Neural crest cell (in vitro differentiated cells): ENCODE data around the gene GRIN3B. TPM values are rescaled to one million over a fixed set of nuclear protein-coding genes. Genes with fewer than 3 reads are reported as not detected.

Experiments
- DNase-seq: peaks from one replicate; pipeline ENCODE4 v3.0.0; 2021; ENCODE audit warnings: low read depth, mixed read lengths, low spot score
- H3K27ac Mint-ChIP-seq: one replicate; pipeline ENCODE4 v1.8.0; 2021; ENCODE audit warnings: mild to moderate bottlenecking, mixed read lengths; ENCODE audit not compliant: unreplicated experiment
- H3K27me3 Mint-ChIP-seq: 2 replicates; pipeline ENCODE4 v1.8.0; 2021; ENCODE audit warnings: low read depth, mild to moderate bottlenecking, mixed read lengths
- H3K36me3 Mint-ChIP-seq: 2 replicates; pipeline ENCODE4 v1.8.0; 2021; ENCODE audit warnings: low read depth, mild to moderate bottlenecking, mixed read lengths
- H3K4me1 Mint-ChIP-seq: 2 replicates; pipeline ENCODE4 v1.8.0; 2021; ENCODE audit warnings: mixed read lengths
- H3K4me3 Mint-ChIP-seq: one replicate; pipeline ENCODE4 v1.8.0; 2021; ENCODE audit warnings: mild to moderate bottlenecking, mixed read lengths
- H3K9me3 Mint-ChIP-seq: 2 replicates; pipeline ENCODE4 v1.8.0; 2021; ENCODE audit warnings: mixed read lengths
- total RNA-seq: library from RNA; stranded (reverse); gene quantifications from 2 replicates; pipeline ENCODE4 v1.2.1, GENCODE V29; 2021
- TF ChIP-seq, protein P1 (sequence below): fragments of 200-600 bp; sonication (generic); conservative IDR thresholded peaks from 2 replicates; pipeline ENCODE4 v1.5.0; 2021; ENCODE audit warnings: antibody characterized with exemption, mild to moderate bottlenecking

GRIN3B gene
- total RNA-seq, 1 donor from 2014 or later, result 0.12 TPM

DNA sequence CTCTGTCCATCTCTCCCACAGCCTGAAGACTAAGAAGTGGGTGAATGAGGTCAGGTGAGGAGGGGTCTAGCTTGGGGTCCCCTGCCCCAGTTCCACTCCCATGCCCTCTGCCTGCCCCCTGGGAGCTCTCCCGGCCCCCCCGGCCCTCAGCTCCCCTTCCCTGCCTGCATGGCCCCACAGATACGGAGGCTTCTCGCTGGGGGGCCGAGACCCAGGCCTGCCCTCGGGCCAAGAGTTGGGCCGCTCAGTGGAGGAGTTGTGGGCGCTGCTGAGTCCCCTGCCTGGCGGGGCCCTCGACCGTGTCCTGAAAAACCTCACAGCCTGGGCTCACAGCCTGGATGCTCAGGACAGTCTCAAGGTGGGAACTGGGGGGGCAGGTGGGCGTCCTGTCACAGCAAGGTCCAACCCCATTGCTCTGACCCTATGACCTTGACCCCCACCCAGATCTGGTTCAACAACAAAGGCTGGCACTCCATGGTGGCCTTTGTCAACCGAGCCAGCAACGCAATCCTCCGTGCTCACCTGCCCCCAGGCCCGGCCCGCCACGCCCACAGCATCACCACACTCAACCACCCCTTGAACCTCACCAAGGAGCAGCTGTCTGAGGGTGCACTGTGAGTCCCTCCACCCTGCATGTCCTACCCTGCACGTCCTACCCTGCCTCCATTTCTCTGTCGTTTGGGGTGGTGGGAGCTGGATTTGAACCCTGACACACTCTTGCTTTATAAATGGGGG is 55.8 kb downstream of the GRIN3B start:
- Mint-ChIP-seq H3K36me3 (no peaks in the 10 kb centered on the region), H3K4me1 (peaks cover 8% of the 10 kb centered on the region), H3K27me3 (no peaks in the 10 kb centered on the region), H3K9me3 (no peaks in the 10 kb centered on the region), H3K4me3 (no peak overlapping the region), H3K27ac (no peak overlapping the region)
- no peak for DNase-seq
- TF ChIP-seq, protein P1, sequence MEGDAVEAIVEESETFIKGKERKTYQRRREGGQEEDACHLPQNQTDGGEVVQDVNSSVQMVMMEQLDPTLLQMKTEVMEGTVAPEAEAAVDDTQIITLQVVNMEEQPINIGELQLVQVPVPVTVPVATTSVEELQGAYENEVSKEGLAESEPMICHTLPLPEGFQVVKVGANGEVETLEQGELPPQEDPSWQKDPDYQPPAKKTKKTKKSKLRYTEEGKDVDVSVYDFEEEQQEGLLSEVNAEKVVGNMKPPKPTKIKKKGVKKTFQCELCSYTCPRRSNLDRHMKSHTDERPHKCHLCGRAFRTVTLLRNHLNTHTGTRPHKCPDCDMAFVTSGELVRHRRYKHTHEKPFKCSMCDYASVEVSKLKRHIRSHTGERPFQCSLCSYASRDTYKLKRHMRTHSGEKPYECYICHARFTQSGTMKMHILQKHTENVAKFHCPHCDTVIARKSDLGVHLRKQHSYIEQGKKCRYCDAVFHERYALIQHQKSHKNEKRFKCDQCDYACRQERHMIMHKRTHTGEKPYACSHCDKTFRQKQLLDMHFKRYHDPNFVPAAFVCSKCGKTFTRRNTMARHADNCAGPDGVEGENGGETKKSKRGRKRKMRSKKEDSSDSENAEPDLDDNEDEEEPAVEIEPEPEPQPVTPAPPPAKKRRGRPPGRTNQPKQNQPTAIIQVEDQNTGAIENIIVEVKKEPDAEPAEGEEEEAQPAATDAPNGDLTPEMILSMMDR, result no peak

DNA sequence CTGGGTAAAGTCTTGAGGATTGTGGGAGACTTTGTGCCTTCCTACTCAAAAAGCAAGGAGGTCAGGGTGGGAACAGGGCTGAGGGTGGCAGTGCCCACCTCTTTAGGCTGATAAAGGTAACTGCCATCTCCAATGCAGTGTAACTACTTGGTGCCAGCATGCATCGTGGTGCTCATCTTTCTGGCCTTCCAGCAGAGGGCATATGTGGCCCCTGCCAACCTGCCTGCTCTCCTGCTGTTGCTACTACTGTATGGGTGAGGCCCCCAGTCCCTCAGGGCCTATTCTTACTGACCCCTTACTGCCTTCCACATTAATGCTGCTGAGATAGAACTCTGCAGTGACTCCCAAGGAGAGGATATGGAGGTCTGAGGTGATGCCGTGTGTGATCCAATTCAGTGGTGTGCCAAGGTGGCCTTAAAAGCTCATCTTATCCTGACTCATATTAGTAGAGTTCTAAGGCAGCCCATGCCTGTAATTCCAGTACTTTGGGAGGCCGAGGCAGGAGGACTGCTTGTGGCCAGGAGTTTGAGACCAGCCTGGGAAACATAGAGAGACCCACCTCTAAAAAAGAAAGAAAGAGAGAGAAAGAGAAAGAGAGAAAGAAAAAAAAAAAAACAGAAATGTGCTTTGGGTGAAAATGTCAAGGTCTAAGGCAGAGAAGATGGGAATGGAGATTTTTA is 57.1 kb downstream of the GRIN3B start:
- DNase-seq, result no peak
- TF ChIP-seq, protein P1, result no peak
- no peaks in the 10 kb centered on the region for H3K27me3 Mint-ChIP-seq

DNA sequence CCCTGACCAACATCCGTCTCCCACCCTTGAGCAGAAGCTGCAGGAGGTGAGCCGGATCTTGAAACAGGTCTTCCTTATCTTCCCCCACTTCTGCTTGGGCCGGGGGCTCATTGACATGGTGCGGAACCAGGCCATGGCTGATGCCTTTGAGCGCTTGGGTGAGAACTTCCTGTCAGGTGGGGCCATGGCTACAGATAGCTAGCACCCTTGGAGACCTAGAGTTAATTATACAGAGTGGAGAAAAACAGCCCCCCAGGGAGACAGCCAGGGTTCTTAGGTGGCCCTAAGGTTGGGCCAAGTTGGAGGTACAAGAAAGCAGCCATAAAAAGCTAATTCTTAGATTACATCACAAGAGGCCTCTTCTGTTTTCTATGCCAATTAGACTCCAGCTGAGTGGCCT is 57.9 kb downstream of the GRIN3B start:
- Mint-ChIP-seq H3K36me3 (no peaks in the 10 kb centered on the region), H3K27ac (no peak overlapping the region), H3K4me1 (no peaks in the 10 kb centered on the region), H3K27me3 (no peaks in the 10 kb centered on the region), H3K4me3 (no peak overlapping the region), H3K9me3 (no peaks in the 10 kb centered on the region)
- TF ChIP-seq, protein P1, result no peak
- no peak for DNase-seq

More for the DNA sequence above, 57.1 kb downstream of the GRIN3B start:
- no peaks in the 10 kb centered on the region for H3K9me3 Mint-ChIP-seq
- peaks cover 4% of the 10 kb centered on the region for H3K4me1 Mint-ChIP-seq
- H3K36me3 Mint-ChIP-seq, result no peaks in the 10 kb centered on the region
- H3K4me3 Mint-ChIP-seq, result no peak overlapping the region
- H3K27ac Mint-ChIP-seq, result no peak overlapping the region

Other genes with a start within 250 kb of the GRIN3B start
- 0.14 TPM in 1 of 2 replicates, not detected in the other for gene MISP, start 249.3 kb upstream of the GRIN3B start, total RNA-seq
- gene PTBP1, start 203.0 kb upstream of the GRIN3B start, total RNA-seq, result 674 and 701 TPM in 2 replicates
- gene PLPPR3, start 178.5 kb upstream of the GRIN3B start, total RNA-seq, result 46.3 and 50.9 TPM in 2 replicates
- 0.30 and 0.68 TPM in 2 replicates for gene AZU1, start 172.6 kb upstream of the GRIN3B start, total RNA-seq
- gene PRTN3, start 159.4 kb upstream of the GRIN3B start, total RNA-seq, result not detected in 2 replicates
- not detected in 2 replicates for gene ELANE, start 148.1 kb upstream of the GRIN3B start, total RNA-seq
- not detected in 2 replicates for gene CFD, start 140.8 kb upstream of the GRIN3B start, total RNA-seq
- gene MED16, start 107.2 kb upstream of the GRIN3B start, total RNA-seq, result 73.9 and 77.7 TPM in 2 replicates
- gene RNU6-9, start 106.9 kb upstream of the GRIN3B start, total RNA-seq, result not detected in 2 replicates
- 47.7 and 50.9 TPM in 2 replicates for gene R3HDM4, start 87.2 kb upstream of the GRIN3B start, total RNA-seq
- gene KISS1R, start 83.1 kb upstream of the GRIN3B start, total RNA-seq, result 2.2 and 2.4 TPM in 2 replicates
- 48.4 and 58.9 TPM in 2 replicates for gene ARID3A, start 74.4 kb upstream of the GRIN3B start, total RNA-seq
- 65.2 and 67.4 TPM in 2 replicates for gene WDR18, start 16.1 kb upstream of the GRIN3B start, total RNA-seq
- gene TMEM259, start 20.7 kb downstream of the GRIN3B start, total RNA-seq, result 164 and 170 TPM in 2 replicates
- gene RNU6-2, start 21.1 kb downstream of the GRIN3B start, total RNA-seq, result not detected in 2 replicates
- gene CNN2, start 26.2 kb downstream of the GRIN3B start, total RNA-seq, result 140 and 141 TPM in 2 replicates
- gene ABCA7, start 39.7 kb downstream of the GRIN3B start, total RNA-seq, result 12.8 and 16.3 TPM in 2 replicates
- gene ARHGAP45, start 66.7 kb downstream of the GRIN3B start, total RNA-seq, result 1.6 and 1.7 TPM in 2 replicates
- 256 and 257 TPM in 2 replicates for gene POLR2E, start 95.0 kb downstream of the GRIN3B start, total RNA-seq
- gene GPX4, start 103.6 kb downstream of the GRIN3B start, total RNA-seq, result 300 and 313 TPM in 2 replicates
- gene SBNO2, start 173.8 kb downstream of the GRIN3B start, total RNA-seq, result 28.0 and 32.5 TPM in 2 replicates
- 55.8 and 60.2 TPM in 2 replicates for gene STK11, start 205.4 kb downstream of the GRIN3B start, total RNA-seq
- 26.2 and 27.1 TPM in 2 replicates for gene CBARP, start 237.6 kb downstream of the GRIN3B start, total RNA-seq
- 140 and 141 TPM in 2 replicates for gene ATP5F1D, start 241.3 kb downstream of the GRIN3B start, total RNA-seq
- 177 and 187 TPM in 2 replicates for gene MIDN, start 248.2 kb downstream of the GRIN3B start, total RNA-seq